Naive thymus-derived CD4-positive, alpha-beta T cell (primary cell): ENCODE results near the gene NACC2. TPM values are rescaled to one million over a fixed set of nuclear protein-coding genes. Genes with fewer than 3 reads are reported as not detected.
A peak's percentile ranks its signal among the peaks of the same experiment; 100 is the strongest.

Experiments used
- ATAC-seq: fragments of 150-1000 bp; cut with Tn5 transposase; 2 replicates; pipeline ENCODE4 v1.10.0; 2021; ENCODE audit warnings: mild to moderate bottlenecking, moderate library complexity
- CTCF ChIA-PET: fragments of 350-600 bp; sonication (Branson Sonifier 250); formaldehyde crosslinking; loops from one replicate; lab custom pipeline; 2021; ENCODE audit warnings: antibody characterized with exemption; lab: Charles Lee
- POLR2A ChIA-PET: fragments of 350-600 bp; sonication (Branson Sonifier 250); formaldehyde crosslinking; loops from one replicate; lab custom pipeline; 2021; ENCODE audit warnings: antibody characterized with exemption, inconsistent platforms; lab: Charles Lee
- DNase-seq, 9 donors: peaks; one replicate each; pipeline versions ENCODE4 v3.0.0 to v3.0.0-alpha.2; 2020 to 2022; ENCODE audit warnings: mixed read lengths in 1 of 9
- H3K27ac ChIP-seq: one replicate; pipeline ENCODE4 v1.7.0; 2013; ENCODE audit warnings: mild to moderate bottlenecking, low read depth, low read length, moderate library complexity
- H3K27me3 ChIP-seq, 2 donors: one replicate each; pipeline ENCODE4 v1.7.0; 2013; ENCODE audit warnings: low read length in 2 of 2, mild to moderate bottlenecking in 2 of 2, moderate library complexity in 2 of 2; ENCODE audit not compliant: control insufficient read depth in 2 of 2, insufficient read depth in 2 of 2
- H3K36me3 ChIP-seq, 3 experiments: 1 replicate in 2 of 3; 2 replicates in 1 of 3; pipeline ENCODE4 v1.7.0; 2013; ENCODE audit warnings: low read length in 3 of 3, mild to moderate bottlenecking in 3 of 3, moderate library complexity in 1 of 3; ENCODE audit not compliant: insufficient read depth in 3 of 3, control insufficient read depth in 2 of 3
- H3K4me1 ChIP-seq, 2 donors: one replicate each; pipeline ENCODE4 v1.7.0; 2013; ENCODE audit warnings: low read length in 2 of 2, mild to moderate bottlenecking in 2 of 2, moderate library complexity in 1 of 2; ENCODE audit not compliant: control insufficient read depth in 2 of 2, insufficient read depth in 2 of 2
- H3K4me3 ChIP-seq: 2 replicates; pipeline ENCODE4 v1.7.0; 2013; ENCODE audit warnings: mild to moderate bottlenecking, low read length
- H3K9me3 ChIP-seq, 3 experiments: 1 replicate in 2 of 3; 2 replicates in 1 of 3; pipeline ENCODE4 v1.7.0; 2013; ENCODE audit warnings: low read length in 3 of 3; ENCODE audit not compliant: control insufficient read depth in 2 of 3
- H3K27ac Mint-ChIP-seq, 9 donors: one replicate each; pipeline ENCODE4 v1.8.0; 2020 to 2022; ENCODE audit warnings: mixed read lengths in 9 of 9, mild to moderate bottlenecking in 8 of 9, moderate library complexity in 5 of 9, inconsistent platforms in 2 of 9
- H3K27me3 Mint-ChIP-seq, 5 donors: one replicate each; pipeline ENCODE4 v1.8.0; 2021 to 2022; ENCODE audit warnings: mixed read lengths in 5 of 5, mild to moderate bottlenecking in 1 of 5
- H3K36me3 Mint-ChIP-seq, 5 donors: one replicate each; pipeline ENCODE4 v1.8.0; 2020 to 2022; ENCODE audit warnings: mixed read lengths in 5 of 5, mild to moderate bottlenecking in 3 of 5, inconsistent platforms in 1 of 5
- H3K4me1 Mint-ChIP-seq, 7 donors: one replicate each; pipeline ENCODE4 v1.8.0; 2020 to 2022; ENCODE audit warnings: mixed read lengths in 7 of 7, mild to moderate bottlenecking in 3 of 7, inconsistent platforms in 1 of 7
- H3K4me3 Mint-ChIP-seq, 10 donors: one replicate each; pipeline ENCODE4 v1.8.0; 2020 to 2022; ENCODE audit warnings: mild to moderate bottlenecking in 10 of 10, mixed read lengths in 10 of 10, moderate library complexity in 6 of 10, inconsistent platforms in 2 of 10
- H3K9me3 Mint-ChIP-seq, 11 donors: one replicate each; pipeline ENCODE4 v1.8.0; 2020 to 2022; ENCODE audit warnings: mixed read lengths in 11 of 11, mild to moderate bottlenecking in 4 of 11, inconsistent platforms in 1 of 11, moderate library complexity in 1 of 11
- intact Hi-C, 2 donors: fragments of 100-400 bp; cut with micrococcal nuclease; formaldehyde crosslinking; loops; one replicate each; pipeline ENCODE4 v1.15.1; 2023
- polyA plus RNA-seq, 2 donors: library from polyadenylated mRNA; unstranded; fragments of 300-500 nt; fragmentation: Illumina TruSeq; gene quantifications; one replicate each; pipeline ENCODE4 v1.2.3, GENCODE V29; 2021
- total RNA-seq, 6 experiments: library from RNA in 5 of 6; stranded (reverse) in 5 of 6; gene quantifications; 1 replicate in 5 of 6; 2 replicates in 1 of 6; pipeline ENCODE4 v1.2.3 and lab custom pipeline; 2021 to 2026

NACC2 gene
- total and polyA plus RNA-seq, 7 experiments from 2014 or later: 0.92 to 17.7 (median 7.5) TPM

DNA sequence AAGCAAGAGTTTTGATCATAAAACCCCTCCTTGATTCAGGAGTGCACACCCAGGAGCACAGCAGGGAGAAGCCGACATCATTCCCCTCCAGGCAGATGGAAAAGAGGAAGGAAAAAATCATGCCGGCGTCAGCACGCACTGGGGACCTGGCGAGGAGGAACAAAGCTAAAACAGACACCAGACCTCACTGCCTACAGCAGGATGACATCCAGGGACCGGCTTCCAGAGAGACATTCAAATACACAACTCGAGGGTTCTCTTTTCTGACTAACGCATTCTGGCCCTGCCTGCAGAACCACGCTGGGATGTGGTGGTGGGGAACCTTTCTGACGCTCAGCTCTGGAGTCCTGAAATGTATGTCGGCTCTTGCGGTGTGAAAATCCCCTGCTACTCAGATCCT is 136.6 kb downstream of the NACC2 start:
- Histone ChIP-seq H3K27ac (no peak overlapping the region), H3K4me1 (peaks cover 15 to 16% of the 10 kb centered on the region in 2 donors), H3K9me3 (no peaks in the 10 kb centered on the region), H3K36me3 (peaks cover 0 to 17% (median 4%) of the 10 kb centered on the region in 3 experiments), H3K4me3 (no peak overlapping the region), H3K27me3 (no peaks in the 10 kb centered on the region)
- Mint-ChIP-seq H3K9me3 (peaks cover 0 to 2% (median 0%) of the 10 kb centered on the region in 11 donors), H3K27ac (peak overlapping the region in 2 of 9 donors; percentile 4 to 59), H3K36me3 (peaks cover 3 to 10% (median 5%) of the 10 kb centered on the region in 5 donors), H3K4me1 (peaks cover 19 to 42% (median 31%) of the 10 kb centered on the region in 7 donors), H3K4me3 (peak overlapping the region in 2 of 10 donors; percentile 9 to 27), H3K27me3 (peaks cover 0 to 10% (median 0%) of the 10 kb centered on the region in 5 donors)
- ChIA-PET CTCF (no interaction called here), POLR2A (no interaction called here)
- intact Hi-C loops: no loop called here
- DNase-seq (no peak), ATAC-seq (no peak)

DNA sequence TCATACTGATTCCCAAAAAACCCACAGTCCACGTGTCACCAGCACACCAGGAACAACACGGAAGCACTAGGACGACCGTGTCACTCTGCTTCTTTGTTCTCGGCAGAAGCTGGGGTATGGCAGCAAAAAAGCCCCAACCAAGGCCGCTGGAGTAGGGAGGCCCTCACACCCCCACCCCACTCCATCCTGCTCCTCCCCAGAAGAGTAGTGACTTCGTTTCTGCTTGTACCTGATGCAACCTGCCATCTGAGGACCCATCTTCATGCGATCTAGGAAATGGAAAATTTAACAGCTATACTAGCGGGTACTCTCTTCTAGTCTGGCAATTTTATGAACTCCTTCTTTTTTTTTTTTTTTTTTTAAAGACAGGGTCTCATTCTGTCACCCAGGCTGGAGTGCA is 137.7 kb downstream of the NACC2 start:
- Histone ChIP-seq H3K27me3 (no peaks in the 10 kb centered on the region), H3K4me1 (peaks cover 15 to 16% of the 10 kb centered on the region in 2 donors), H3K27ac (no peak overlapping the region), H3K9me3 (no peaks in the 10 kb centered on the region), H3K4me3 (no peak overlapping the region), H3K36me3 (peaks cover 0 to 25% (median 4%) of the 10 kb centered on the region in 3 experiments)
- peak overlapping the region in 1 of 9 donors; percentile 28 for H3K27ac Mint-ChIP-seq
- POLR2A ChIA-PET: no interaction called here
- H3K27me3 Mint-ChIP-seq: peaks cover 0 to 4% (median 0%) of the 10 kb centered on the region in 5 donors
- CTCF ChIA-PET: no interaction called here
- H3K9me3 Mint-ChIP-seq: peaks cover 0 to 2% (median 0%) of the 10 kb centered on the region in 11 donors
- H3K36me3 Mint-ChIP-seq: peaks cover 5 to 15% (median 8%) of the 10 kb centered on the region in 5 donors
- H3K4me1 Mint-ChIP-seq: peaks cover 14 to 39% (median 26%) of the 10 kb centered on the region in 7 donors
- no peak for ATAC-seq
- intact Hi-C loops: no loop called here
- no peak overlapping the region for H3K4me3 Mint-ChIP-seq
- no peak for DNase-seq

DNA sequence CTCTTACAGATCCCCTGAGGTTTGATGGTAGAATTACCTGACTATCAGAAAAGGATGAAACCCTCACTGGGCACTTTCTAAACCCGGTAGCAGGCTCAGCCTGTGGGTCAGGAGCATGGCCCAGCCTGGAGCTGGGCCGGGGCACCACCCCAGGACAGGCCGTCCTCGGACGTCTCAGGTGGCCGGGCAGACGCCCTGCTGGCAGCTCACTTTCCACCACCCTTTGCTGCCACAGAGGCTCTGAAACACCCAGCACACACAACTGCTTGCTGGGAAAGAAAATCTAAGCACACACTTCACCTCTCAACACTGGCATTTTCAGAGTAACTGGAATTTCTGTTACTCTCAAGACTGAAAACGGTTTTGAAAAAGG is 138.3 kb downstream of the NACC2 start:
- DNase-seq: no peak
- H3K4me1 ChIP-seq: peaks cover 13 to 14% of the 10 kb centered on the region in 2 donors
- H3K4me3 ChIP-seq: no peak overlapping the region
- H3K9me3 ChIP-seq: no peaks in the 10 kb centered on the region
- Mint-ChIP-seq H3K36me3 (peaks cover 5 to 21% (median 9%) of the 10 kb centered on the region in 5 donors), H3K27me3 (no peaks in the 10 kb centered on the region), H3K4me3 (no peak overlapping the region), H3K27ac (no peak overlapping the region), H3K9me3 (peaks cover 0 to 2% (median 0%) of the 10 kb centered on the region in 11 donors), H3K4me1 (peaks cover 12 to 33% (median 20%) of the 10 kb centered on the region in 7 donors)
- ATAC-seq: no peak
- H3K27ac ChIP-seq: no peak overlapping the region
- H3K27me3 ChIP-seq: no peaks in the 10 kb centered on the region
- intact Hi-C loops: no loop called here
- peaks cover 0 to 32% (median 4%) of the 10 kb centered on the region in 3 experiments for H3K36me3 ChIP-seq
- ChIA-PET POLR2A (no interaction called here), CTCF (no interaction called here)

Other genes starting within 250 kb of the NACC2 start
- gene CAMSAP1, start 187.7 kb downstream of the NACC2 start, total RNA-seq: 10 to 100 TPM; 16.4 to 34.3 (median 23.6) TPM
- gene CAMSAP1, start 187.7 kb downstream of the NACC2 start, polyA plus RNA-seq: 1 to 10 TPM in 1 of 2 donors, under 1 TPM in 1; 0.65 to 4.0 TPM
- 10 to 100 TPM; 28.6 to 36.1 (median 32.2) TPM for gene UBAC1, start 133.9 kb downstream of the NACC2 start, total RNA-seq
- gene UBAC1, start 133.9 kb downstream of the NACC2 start, polyA plus RNA-seq: 10 to 100 TPM; 19.6 to 24.8 TPM
- gene TMEM250, start 23.6 kb upstream of the NACC2 start, total RNA-seq: 10 to 100 TPM; 16.4 to 55.3 (median 41.3) TPM
- gene TMEM250, start 23.6 kb upstream of the NACC2 start, polyA plus RNA-seq: 10 to 100 TPM; 42.2 to 61.8 TPM
- gene LHX3, start 109.8 kb upstream of the NACC2 start, total RNA-seq: under 1 TPM in 2 of 5 experiments, not detected in 3; 0.15 to 0.21 TPM
- not detected for gene LHX3, start 109.8 kb upstream of the NACC2 start, polyA plus RNA-seq
- 10 to 100 TPM; 11.5 to 15.9 (median 12.0) TPM for gene QSOX2, start 150.5 kb upstream of the NACC2 start, total RNA-seq
- under 1 TPM; 0.26 to 0.52 TPM for gene QSOX2, start 150.5 kb upstream of the NACC2 start, polyA plus RNA-seq
- under 1 TPM in 1 of 5 experiments, not detected in 4; 0.10 TPM for gene CCDC187, start 208.8 kb upstream of the NACC2 start, total RNA-seq
- not detected for gene CCDC187, start 208.8 kb upstream of the NACC2 start, polyA plus RNA-seq
- 10 to 100 TPM in 1 of 5 experiments, 1 to 10 TPM in 4; 6.1 to 11.5 (median 8.6) TPM for gene GPSM1, start 232.2 kb upstream of the NACC2 start, total RNA-seq
- 1 to 10 TPM in 1 of 2 donors, under 1 TPM in 1; 0.87 to 1.4 TPM for gene GPSM1, start 232.2 kb upstream of the NACC2 start, polyA plus RNA-seq